ENCODE results near the gene CDR2L.
"Not testable (repeated sequence)": the region's sequence is repeated elsewhere in the genome, so short reads cannot be mapped to it uniquely, and the experiment has no call there.

Gene CDR2L

DNA sequence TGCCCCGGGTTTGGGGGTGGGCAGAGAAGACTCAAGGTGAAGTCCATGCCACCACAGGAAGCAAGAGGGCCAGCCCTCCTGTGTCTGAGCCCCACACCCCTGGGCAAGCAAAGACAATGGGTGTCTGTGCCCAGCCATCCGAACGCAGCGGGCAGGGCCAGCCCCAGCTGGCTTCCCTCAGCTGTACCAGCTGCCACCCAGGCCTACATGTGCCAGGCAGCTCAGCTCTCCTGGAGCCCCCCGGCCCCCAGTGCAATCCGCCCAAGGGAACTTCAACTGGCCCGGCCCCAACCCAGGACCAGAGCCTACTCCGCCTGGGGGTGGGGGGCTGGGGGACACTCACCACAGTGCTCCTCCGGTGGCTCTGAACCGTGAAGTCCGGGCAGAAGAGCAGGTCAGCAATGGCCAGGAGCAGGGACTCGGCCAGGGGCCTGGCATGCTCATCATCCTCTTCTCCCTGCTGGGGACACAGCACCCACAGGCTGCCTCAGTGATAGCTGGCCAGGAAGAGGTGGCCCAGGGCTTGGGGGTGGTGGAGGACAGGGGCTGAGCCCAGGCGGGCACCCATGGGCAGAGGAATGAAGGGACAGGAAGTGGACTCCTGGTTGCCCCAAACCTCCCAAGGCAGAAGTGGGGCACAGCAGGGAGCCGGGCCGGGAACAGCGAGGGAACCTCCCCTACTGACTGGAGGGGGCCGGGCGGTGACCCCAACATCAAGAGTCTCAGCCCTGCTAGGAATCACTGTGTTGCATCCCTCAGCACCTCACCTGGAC is 24.6 kb upstream of the CDR2L start:
- Histone ChIP-seq H3K9ac (ENCODE audit: low read length) (no peak overlapping the region), H3K36me3 (ENCODE audit: control insufficient read depth, insufficient read depth, low read length) (no peaks in the 10 kb centered on the region), H3K9me3 (ENCODE audit: control insufficient read depth, low read length) (no peaks in the 10 kb centered on the region)

DNA sequence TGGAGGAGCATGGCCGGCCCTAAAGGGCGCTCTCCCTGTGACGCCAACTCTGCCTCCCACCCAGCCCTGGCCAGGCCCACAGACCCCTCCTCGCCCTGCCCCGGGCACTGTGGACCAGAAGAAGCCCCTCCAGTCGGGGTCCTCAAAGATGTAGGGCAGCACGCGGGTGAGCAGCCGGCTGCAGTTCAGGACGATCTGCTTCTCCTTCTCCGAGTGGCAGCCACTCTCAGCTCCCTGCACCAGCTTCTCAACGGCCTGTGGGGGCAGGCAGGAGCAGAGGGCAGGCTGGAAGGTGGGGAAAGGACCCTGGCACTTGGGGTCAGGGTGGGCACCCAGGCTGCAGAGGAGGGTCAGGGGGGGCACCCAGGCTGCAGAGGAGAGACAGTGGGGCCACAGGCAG is 23.8 kb upstream of the CDR2L start:
- no peak overlapping the region for H3K4me3 ChIP-seq (ENCODE audit: low read length)
- no peak overlapping the region for H3K9ac ChIP-seq (ENCODE audit: low read length)
- peaks cover 16% of the 10 kb centered on the region for H3K4me1 ChIP-seq (ENCODE audit: control insufficient read depth, insufficient read depth, low read length)
- no peaks in the 10 kb centered on the region for H3K27me3 ChIP-seq (ENCODE audit: control insufficient read depth, insufficient read depth, low read length)
- H3K9me3 ChIP-seq (ENCODE audit: control insufficient read depth, low read length) = no peaks in the 10 kb centered on the region
- no peaks in the 10 kb centered on the region for H3K36me3 ChIP-seq (ENCODE audit: control insufficient read depth, insufficient read depth, low read length)

More for the DNA sequence above, 24.6 kb upstream of the CDR2L start:
- no peaks in the 10 kb centered on the region for H3K27me3 ChIP-seq (ENCODE audit: control insufficient read depth, insufficient read depth, low read length)
- no peak overlapping the region for H3K4me3 ChIP-seq (ENCODE audit: low read length)
- H3K4me1 ChIP-seq (ENCODE audit: control insufficient read depth, insufficient read depth, low read length) = peaks cover 9% of the 10 kb centered on the region

GRCh38 chr17:74964246-74964761 is 23.1 kb upstream of the CDR2L start:
- Histone ChIP-seq H3K9me3 (ENCODE audit: control insufficient read depth, low read length) (no peaks in the 10 kb centered on the region), H3K4me3 (ENCODE audit: low read length) (no peak overlapping the region), H3K36me3 (ENCODE audit: control insufficient read depth, insufficient read depth, low read length) (no peaks in the 10 kb centered on the region), H3K9ac (ENCODE audit: low read length) (no peak overlapping the region), H3K27me3 (ENCODE audit: control insufficient read depth, insufficient read depth, low read length) (no peaks in the 10 kb centered on the region), H3K4me1 (ENCODE audit: control insufficient read depth, insufficient read depth, low read length) (peaks cover 23% of the 10 kb centered on the region)

- H3K9me3 ChIP-seq (ENCODE audit: control insufficient read depth, low read length) = no peaks in the 10 kb centered on the region
- H3K36me3 ChIP-seq (ENCODE audit: control insufficient read depth, insufficient read depth, low read length) = no peaks in the 10 kb centered on the region
- no peaks in the 10 kb centered on the region for H3K27me3 ChIP-seq (ENCODE audit: control insufficient read depth, insufficient read depth, low read length)
- H3K4me3 ChIP-seq (ENCODE audit: low read length) = no peak overlapping the region
- peaks cover 27% of the 10 kb centered on the region for H3K4me1 ChIP-seq (ENCODE audit: control insufficient read depth, insufficient read depth, low read length)
- no peak overlapping the region for H3K9ac ChIP-seq (ENCODE audit: low read length)
Measured at GRCh38 chr17:74964988-74965622, 22.3 kb upstream of the CDR2L start.

DNA sequence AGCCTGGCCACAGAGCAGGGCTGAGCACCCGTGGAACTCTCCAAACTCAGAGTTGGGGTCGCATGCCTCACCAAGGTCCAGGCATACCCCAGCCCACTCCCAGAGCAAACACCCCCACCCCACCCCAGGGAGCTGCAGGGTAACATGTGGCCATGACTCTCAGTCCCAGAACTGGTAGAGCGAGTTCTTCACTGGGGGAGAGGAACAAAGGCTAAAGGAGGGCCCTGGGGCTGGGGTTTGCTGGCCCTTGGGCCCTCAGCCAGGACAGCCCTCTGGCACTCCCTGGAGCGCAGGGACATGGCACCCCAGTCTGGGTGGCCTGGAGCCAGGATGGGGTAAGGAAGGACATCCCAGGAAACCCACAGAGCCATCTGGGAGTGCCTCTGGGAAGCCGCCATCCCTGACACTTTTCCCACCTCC is 19.1 kb upstream of the CDR2L start:
- H3K9me3 ChIP-seq (ENCODE audit: control insufficient read depth, low read length) = no peaks in the 10 kb centered on the region
- H3K9ac ChIP-seq (ENCODE audit: low read length) = peak overlapping the region; percentile 24
- peaks cover 4% of the 10 kb centered on the region for H3K27me3 ChIP-seq (ENCODE audit: control insufficient read depth, insufficient read depth, low read length)
- H3K4me3 ChIP-seq (ENCODE audit: low read length) = no peak overlapping the region
- peaks cover 40% of the 10 kb centered on the region for H3K4me1 ChIP-seq (ENCODE audit: control insufficient read depth, insufficient read depth, low read length)
- no peaks in the 10 kb centered on the region for H3K36me3 ChIP-seq (ENCODE audit: control insufficient read depth, insufficient read depth, low read length)

GRCh38 chr17:74969501-74969900 is 17.9 kb upstream of the CDR2L start:
- not testable (repeated sequence) for H3K9ac ChIP-seq (ENCODE audit: low read length); H3K9me3 ChIP-seq (ENCODE audit: control insufficient read depth, low read length); H3K4me3 ChIP-seq (ENCODE audit: low read length); H3K36me3 ChIP-seq (ENCODE audit: control insufficient read depth, insufficient read depth, low read length); H3K27me3 ChIP-seq (ENCODE audit: control insufficient read depth, insufficient read depth, low read length)
- peaks cover 40% of the 10 kb centered on the region for H3K4me1 ChIP-seq (ENCODE audit: control insufficient read depth, insufficient read depth, low read length)

DNA sequence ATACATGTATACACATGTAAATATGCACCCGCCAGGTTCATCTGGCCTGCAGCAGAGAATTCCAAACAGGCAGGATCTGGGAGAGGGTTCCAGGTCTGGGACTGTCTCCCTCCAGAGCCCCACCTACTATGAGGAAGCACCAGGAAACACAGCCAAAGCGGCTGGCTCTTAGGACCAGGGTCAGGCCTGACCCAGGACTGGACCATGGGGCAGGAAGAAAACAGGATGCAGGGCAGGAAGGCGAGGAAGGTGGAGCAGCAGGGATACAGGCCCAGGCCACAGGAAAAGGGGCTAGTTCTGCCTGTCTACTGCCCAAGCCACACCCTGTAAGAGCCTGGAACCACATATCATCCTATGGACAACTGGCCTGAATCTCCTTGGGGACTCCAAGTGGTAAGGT is 17.0 kb upstream of the CDR2L start:
- H3K36me3 ChIP-seq (ENCODE audit: control insufficient read depth, insufficient read depth, low read length) = no peaks in the 10 kb centered on the region
- H3K27me3 ChIP-seq (ENCODE audit: control insufficient read depth, insufficient read depth, low read length) = peaks cover 4% of the 10 kb centered on the region
- H3K9ac ChIP-seq (ENCODE audit: low read length) = peak overlapping the region; percentile 79
- H3K4me1 ChIP-seq (ENCODE audit: control insufficient read depth, insufficient read depth, low read length) = peaks cover 45% of the 10 kb centered on the region
- H3K9me3 ChIP-seq (ENCODE audit: control insufficient read depth, low read length) = no peaks in the 10 kb centered on the region
- H3K4me3 ChIP-seq (ENCODE audit: low read length) = no peak overlapping the region

GRCh38 chr17:74971069-74971841 is 16.2 kb upstream of the CDR2L start:
- H3K9ac ChIP-seq (ENCODE audit: low read length) = peak overlapping the region; percentile 79
- peaks cover 4% of the 10 kb centered on the region for H3K27me3 ChIP-seq (ENCODE audit: control insufficient read depth, insufficient read depth, low read length)
- peaks cover 47% of the 10 kb centered on the region for H3K4me1 ChIP-seq (ENCODE audit: control insufficient read depth, insufficient read depth, low read length)
- H3K4me3 ChIP-seq (ENCODE audit: low read length) = peak overlapping the region; percentile 69
- H3K9me3 ChIP-seq (ENCODE audit: control insufficient read depth, low read length) = no peaks in the 10 kb centered on the region
- no peaks in the 10 kb centered on the region for H3K36me3 ChIP-seq (ENCODE audit: control insufficient read depth, insufficient read depth, low read length)

DNA sequence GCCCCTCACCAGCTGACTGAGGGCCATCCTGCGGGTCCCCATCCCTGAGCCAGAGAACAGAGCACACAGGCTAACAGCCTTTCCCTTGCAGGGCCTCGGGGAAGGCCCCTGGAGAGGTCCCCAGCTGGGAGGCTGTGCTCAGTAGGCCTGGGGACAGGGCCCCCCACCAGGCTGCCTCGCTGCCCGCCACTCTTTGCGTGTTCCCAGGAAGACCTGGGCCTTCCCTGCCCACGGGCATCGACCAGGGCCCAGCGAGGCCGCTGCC is 15.7 kb upstream of the CDR2L start:
- Histone ChIP-seq H3K4me3 (ENCODE audit: low read length) (peak overlapping the region; percentile 69), H3K27me3 (ENCODE audit: control insufficient read depth, insufficient read depth, low read length) (peaks cover 4% of the 10 kb centered on the region), H3K4me1 (ENCODE audit: control insufficient read depth, insufficient read depth, low read length) (peaks cover 47% of the 10 kb centered on the region), H3K9ac (ENCODE audit: low read length) (peak overlapping the region; percentile 79), H3K36me3 (ENCODE audit: control insufficient read depth, insufficient read depth, low read length) (no peaks in the 10 kb centered on the region), H3K9me3 (ENCODE audit: control insufficient read depth, low read length) (no peaks in the 10 kb centered on the region)

GRCh38 chr17:74972107-74972972 is 15.1 kb upstream of the CDR2L start, which contains the start of gene HID1:
HID1 (minus strand) TSS chr17:74972759; CDS start chr17:74972656, 103 bp downstream.
- H3K4me1 ChIP-seq (ENCODE audit: control insufficient read depth, insufficient read depth, low read length) = peaks cover 47% of the 10 kb centered on the region
- H3K9me3 ChIP-seq (ENCODE audit: control insufficient read depth, low read length) = no peaks in the 10 kb centered on the region
- H3K4me3 ChIP-seq (ENCODE audit: low read length) = peak within 1 kb of the TSS; percentile 69
- no peaks in the 10 kb centered on the region for H3K36me3 ChIP-seq (ENCODE audit: control insufficient read depth, insufficient read depth, low read length)
- H3K9ac ChIP-seq (ENCODE audit: low read length) = peak within 1 kb of the TSS; percentile 79
- H3K27me3 ChIP-seq (ENCODE audit: control insufficient read depth, insufficient read depth, low read length) = peaks cover 4% of the 10 kb centered on the region

DNA sequence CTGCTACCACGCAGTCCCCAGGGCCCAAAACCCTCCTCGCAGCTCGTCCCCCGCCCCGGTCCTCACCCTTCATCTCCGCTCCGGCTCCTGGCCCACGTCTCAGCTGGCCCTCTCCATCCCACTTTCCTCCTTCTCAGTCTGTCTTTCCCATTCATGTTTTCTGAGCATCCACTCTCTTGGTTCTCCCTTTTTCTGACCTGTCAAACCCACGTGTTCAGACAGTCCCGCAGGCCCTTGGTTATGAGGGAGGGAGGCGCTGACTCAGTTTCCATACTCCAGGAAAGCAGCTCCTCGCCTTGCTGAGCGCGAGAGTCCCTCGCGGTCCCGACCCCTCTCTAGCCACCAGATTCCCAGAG is 14.5 kb upstream of the CDR2L start:
- Histone ChIP-seq H3K27me3 (ENCODE audit: control insufficient read depth, insufficient read depth, low read length) (peaks cover 4% of the 10 kb centered on the region), H3K4me1 (ENCODE audit: control insufficient read depth, insufficient read depth, low read length) (peaks cover 47% of the 10 kb centered on the region), H3K9ac (ENCODE audit: low read length) (peak overlapping the region; percentile 79)

More for the DNA sequence above, 14.5 kb upstream of the CDR2L start:
- no peak overlapping the region for H3K4me3 ChIP-seq (ENCODE audit: low read length)
- no peaks in the 10 kb centered on the region for H3K9me3 ChIP-seq (ENCODE audit: control insufficient read depth, low read length)
- no peaks in the 10 kb centered on the region for H3K36me3 ChIP-seq (ENCODE audit: control insufficient read depth, insufficient read depth, low read length)

Data from mucosa of stomach (tissue), 1 donor.